GM21786 (cell line): ENCODE data around the gene SLC2A8.
A peak's percentile ranks its signal among the peaks of the same experiment; 100 is the strongest.

Experiments
- ATAC-seq: cut with Tn5 transposase; IDR thresholded peaks from one replicate; pipeline ENCODE4 v1.9.1; 2021; ENCODE audit not compliant: unreplicated experiment

Gene SLC2A8

DNA sequence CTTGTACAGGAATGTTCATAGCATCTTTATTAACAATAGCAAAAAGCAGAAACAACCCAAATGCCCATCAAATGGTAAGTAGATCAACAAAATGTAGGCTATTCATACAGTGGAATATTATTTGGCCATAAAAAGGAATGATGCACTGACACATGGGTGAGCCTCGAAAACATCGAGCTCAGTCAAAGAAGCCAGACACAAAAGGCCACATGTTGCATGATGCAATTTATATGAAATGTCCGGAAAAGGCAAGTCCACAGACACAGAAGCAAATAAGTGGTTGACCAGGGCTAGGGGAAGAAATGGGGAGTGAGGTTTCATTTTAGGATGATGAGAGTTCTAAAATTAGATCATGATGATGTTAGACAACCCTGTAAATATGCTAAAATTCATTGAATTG lies 16.5 kb upstream of the SLC2A8 start:
- no peak for ATAC-seq

DNA sequence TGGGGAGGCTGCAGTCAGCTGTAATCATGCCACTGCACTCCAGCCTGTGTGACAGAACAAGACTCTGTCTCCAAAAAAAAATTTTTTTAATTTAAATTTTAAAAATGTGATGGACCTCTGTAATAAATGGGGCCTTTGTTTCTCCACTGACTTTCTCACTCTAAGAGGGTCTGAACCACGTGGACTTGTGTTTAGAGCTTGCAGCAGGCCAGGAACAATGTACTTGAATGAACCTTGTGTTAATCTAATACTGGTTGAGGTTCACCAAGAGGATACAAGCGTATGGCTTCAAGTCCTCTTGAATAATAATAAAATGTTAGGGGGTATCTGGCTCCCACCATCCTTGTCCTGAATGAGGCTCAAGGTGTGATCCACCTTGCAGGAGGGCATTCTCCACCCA lies 14.4 kb upstream of the SLC2A8 start:
- no peak for ATAC-seq

DNA sequence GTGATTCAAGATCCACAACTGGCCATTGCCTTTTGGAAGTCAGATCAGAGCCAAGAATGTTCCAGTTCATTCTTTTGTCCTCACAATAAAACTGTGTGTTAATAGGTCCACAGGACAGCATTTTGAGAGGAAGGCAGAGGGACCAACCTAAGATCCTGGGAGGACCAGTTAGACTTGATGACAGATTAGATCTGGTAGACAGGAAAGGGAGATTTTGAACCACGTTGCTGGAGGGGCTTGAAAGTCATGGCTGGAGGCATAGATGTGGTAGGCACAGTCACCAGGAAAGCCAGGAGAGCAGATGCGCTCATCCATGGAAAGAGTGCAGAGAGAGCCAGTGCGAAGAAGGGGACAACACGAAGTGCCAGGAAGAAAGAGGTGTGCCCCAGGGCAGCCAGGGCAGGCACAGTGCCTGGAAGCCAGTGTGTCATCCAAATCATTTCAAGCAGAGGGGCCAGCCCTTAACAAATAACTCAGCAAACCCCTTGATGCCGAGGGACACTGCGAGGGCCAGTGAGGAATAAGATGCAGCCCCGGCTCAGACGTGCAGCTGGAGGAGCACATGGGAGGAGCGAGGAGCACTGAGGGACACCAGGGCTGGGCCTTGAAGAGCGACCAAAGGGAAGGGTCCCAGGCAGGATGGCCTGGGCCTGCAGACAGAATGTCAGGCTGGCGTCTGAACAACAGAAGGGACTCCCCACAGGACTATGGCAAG lies 12.8 kb upstream of the SLC2A8 start:
- no peak for ATAC-seq

DNA sequence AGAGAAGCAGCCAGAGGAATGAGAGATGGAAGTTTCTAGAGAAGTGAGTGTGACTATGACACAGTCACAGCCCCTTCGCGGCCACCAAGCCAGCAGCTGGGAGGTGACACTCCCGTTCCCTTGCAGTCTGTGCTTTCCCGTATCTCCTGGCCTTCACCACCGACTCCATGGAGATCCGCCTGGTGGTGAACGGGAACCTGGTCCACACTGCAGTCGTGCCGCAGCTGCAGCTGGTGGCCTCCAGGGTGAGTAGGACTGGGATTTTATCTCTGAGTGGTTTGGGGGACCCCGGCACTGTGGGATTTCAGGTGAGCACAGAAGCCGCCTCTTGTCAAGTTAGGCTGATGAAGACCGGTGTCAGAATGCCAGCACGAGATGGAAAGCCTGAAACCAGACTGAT lies 12.1 kb upstream of the SLC2A8 start:
- ATAC-seq, result no peak

DNA sequence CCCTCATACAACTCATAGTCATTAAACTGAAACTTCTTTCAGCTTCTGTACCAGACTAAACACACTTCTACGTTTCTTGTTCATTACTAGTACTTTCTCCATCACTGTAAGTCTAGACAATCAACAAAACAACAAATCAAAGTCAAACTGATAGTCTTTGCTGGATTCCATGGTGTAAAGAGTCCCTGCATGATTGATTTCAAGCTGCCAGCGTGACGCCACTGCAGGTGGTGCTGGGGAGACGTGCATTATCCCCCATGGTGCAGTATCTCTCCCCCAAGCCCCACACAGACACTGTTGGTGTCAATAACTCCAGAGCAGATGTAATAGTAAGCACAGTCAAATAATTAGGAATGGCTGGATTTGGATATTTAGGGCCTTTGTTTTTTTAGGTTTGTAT lies 10.7 kb upstream of the SLC2A8 start:
- ATAC-seq, result no peak

DNA sequence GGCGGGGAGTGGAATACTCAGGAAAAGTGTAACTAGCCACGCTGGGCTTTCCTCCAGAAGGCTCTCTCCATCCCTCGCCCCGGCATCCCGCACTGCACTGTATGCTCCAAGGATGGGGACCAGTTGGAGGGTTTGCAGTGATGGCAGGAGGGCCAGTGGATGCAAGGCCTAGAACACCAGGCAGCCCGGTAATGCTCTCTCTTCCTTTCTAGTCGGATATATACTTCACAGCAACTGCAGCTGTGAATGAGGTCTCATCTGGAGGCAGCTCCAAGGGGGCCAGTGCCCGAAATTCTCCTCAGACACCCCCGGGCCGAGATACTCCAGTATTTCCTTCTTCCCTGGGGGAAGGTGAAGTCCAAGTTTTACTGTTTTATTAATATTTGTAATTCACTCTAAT lies 10.0 kb upstream of the SLC2A8 start:
- ATAC-seq, result no peak

DNA sequence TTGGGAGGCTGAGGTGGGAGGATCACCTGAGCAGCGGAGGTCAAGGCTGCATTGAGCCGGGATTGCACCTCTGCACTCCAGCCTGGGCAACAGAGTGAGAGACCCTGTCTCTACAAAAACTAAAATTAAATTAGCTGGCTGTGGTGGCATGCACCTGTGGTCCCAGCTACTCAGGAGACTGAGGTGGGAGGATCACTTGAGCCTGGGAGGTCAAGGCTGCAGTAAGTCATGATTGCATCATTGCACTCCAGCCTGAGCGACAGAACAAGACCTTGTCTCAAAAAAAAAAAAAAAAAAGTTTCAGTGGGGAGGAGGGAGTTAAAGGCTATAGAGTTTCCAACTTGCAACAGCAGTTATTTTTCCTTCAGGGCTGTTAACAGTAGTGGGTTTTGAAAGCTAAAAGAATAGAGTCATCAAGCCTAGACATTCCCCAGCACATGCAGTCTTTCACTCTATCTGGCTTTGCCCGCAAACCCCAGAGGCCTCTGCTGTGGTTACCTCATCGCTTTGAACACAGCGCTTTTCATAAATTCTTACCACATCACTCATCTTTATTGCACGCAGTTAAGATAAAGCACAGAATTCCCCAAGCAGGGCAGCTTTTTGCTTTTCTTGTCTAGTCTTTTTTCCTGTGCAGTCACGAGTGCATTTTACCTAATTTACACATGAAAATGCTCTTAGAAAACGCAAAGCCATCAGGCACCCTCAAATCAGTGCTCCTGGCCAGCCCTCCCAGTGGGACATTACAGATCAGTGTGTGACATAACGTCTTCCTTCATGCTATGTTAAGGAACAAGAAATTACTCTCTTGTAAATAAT lies 8.7 kb upstream of the SLC2A8 start:
- peak; percentile 77 for ATAC-seq

DNA sequence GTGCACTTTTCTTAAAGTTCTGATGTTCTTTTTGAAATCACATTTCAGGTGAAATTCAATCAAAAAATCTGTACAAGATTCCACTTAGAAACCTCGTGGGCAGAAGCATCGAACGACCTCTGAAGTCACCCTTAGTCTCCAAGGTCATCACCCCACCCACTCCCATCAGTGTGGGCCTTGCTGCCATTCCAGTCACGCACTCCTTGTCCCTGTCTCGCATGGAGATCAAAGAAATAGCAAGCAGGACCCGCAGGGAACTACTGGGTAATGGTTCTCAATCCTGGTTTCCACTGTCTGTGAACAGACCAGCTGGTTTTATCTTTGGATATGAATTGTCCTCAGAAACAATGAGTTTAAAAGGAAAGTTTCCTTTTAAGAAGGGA lies 8.1 kb upstream of the SLC2A8 start:
- no peak for ATAC-seq

DNA sequence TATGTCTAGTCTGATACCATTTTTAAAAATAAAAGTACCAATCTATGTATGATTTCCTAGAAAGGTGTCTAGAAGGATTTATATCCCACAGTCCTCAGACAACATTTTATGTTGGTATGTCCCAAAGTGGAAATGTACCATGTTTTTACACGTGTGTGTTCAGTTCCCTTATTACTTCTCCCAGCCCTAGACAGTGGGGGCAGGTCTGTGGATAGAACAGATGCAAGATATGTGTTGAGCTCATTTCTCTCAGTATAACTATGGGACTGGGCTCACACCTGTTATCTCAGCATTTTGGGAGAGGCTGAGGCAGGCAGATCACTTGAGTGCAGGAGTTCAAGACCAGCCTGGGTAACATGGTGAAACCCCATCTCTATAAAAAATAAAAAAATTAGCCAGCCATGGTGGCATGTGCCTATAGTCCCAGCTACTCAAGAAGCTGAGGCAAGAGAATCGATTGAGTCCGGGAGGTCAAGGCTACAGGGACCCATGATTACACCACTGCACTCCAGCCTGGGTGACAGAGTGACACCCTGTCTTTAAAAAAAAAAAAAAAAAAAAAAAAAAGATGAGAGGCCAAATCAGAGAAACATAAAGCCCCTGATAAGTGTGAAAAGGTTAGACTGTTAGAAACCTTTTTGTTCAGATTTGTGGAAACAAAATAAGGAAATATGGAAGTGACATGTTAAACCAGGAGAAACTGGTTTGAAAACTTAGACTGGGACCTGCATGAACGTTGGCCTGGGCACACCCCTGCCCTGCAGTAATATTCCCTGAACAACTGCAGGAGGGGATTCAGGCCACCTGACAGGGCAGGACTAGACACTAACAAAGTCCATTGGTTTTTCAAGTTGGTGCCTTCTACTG lies 7.4 kb upstream of the SLC2A8 start:
- ATAC-seq, result no peak

DNA sequence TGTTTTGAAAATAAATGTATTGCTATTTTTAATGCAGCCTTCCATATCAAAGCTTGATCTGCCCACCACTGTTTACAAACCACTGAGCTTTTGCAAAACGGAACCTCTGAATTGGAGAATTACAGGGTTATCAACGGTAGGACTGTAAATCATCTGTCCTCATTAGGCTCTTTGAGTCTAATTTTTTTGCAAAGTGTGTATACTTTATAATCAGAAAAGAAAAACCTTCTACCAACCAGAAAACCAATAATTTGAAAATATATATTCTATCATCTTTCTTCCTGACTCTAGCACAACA lies 6.8 kb upstream of the SLC2A8 start:
- no peak for ATAC-seq

DNA sequence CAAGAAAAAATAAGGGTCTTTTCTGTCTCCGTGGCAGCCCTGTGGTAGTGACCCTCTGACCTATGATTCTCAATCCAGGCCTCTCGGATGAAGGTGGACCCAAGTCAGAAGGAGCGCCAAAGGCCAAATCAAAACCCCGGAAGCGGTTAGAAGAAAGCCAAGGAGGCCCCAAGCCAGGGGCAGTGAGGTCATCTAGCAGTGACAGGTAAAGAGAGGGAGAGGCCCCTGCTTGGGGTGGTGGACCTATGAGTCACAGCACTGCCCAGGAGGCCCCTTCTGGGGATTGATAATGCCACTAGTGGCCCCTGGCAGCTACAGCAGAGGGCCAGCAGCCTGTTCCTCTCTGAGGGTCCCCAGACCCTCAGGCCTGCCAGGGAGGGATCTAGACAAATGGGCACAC lies 6.4 kb upstream of the SLC2A8 start:
- no peak for ATAC-seq

DNA sequence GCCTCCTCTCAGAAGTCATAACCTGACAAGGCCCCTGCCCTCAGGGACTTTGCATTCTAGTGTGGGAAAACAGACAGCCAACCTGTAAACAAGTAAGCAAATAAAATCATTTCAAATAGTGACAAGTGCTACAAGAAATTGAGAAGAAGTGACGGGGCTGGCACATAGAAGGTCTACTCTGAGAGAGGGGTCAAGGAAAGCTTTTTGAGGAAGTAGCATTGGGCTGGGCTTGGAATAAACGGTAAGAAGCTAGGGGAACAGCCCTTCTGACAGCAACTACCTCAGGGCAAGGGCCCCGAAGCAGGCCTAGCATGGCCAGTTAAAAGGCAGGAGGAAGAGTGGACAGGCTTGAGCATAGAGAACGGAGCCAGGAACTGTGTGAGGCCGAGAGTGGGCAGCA lies 4.8 kb upstream of the SLC2A8 start:
- no peak for ATAC-seq

DNA sequence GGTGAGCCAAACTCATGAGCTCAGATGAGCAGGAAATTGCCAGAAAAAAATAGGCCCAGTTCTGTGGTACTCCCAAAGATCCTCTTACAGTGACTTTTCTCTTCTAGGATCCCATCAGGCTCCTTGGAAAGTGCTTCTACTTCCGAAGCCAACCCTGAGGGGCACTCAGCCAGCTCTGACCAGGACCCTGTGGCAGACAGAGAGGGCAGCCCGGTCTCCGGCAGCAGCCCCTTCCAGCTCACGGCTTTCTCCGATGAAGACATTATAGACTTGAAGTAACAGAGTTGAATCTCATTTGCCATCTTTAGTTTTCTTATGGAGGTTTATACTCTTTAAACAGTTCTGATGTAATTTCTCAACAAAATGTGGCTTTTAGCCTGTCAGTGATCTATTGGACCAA lies 4.0 kb upstream of the SLC2A8 start:
- ATAC-seq, result no peak

DNA sequence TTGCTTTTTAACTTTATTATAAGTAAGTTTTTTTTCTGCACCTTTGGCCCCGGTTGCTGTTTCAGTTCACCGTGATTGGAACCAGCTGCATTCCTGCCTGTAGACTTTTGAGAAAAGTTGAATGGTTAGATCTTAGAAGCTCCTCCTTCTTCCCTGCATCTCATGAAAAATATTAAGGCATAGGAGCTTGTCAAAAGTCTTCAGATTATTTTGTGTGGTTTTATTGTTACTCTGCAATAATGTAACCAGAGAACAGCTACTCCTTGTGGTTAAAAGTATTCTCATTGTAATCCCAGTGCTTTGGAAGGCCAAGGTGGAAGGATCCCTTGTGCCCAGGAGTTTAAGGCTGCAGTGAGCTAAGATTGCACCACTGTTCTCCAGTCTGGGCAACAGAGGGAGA lies 3.3 kb upstream of the SLC2A8 start:
- no peak for ATAC-seq

DNA sequence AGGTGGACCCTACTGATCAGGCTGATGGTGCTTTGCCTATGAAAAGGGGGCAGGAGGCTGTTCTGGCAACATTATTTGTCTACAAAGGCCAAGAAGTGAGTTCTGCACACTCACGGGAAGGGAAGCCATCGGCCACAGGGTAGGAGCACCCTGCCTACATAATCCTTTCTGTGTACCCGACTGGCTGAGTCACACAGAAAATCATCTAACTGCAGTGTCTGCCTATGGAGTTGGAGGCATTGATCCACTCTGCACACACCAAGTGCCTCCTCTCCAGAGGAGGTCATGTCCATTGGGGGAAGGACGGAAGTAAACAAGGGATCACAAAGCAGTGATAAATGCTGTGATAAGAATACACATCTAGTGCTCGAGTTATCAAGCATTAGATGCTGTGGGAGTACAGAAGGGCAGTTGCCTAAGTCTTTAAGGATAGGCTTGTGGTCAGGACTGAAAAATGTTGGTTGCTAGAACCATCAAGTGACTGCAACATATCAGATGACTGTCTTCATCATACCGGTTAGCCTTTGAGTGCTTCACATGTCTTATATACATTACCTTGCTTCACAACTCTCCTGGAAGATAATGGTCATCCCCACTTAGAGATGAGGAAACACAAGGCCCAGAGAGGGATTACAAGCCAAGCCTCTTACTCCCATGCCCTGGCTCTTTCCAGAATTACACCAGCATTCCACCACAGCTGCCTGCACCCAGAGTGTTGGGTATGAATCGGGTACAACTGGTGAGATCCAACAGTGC lies 1.3 kb upstream of the SLC2A8 start:
- ATAC-seq, result no peak

DNA sequence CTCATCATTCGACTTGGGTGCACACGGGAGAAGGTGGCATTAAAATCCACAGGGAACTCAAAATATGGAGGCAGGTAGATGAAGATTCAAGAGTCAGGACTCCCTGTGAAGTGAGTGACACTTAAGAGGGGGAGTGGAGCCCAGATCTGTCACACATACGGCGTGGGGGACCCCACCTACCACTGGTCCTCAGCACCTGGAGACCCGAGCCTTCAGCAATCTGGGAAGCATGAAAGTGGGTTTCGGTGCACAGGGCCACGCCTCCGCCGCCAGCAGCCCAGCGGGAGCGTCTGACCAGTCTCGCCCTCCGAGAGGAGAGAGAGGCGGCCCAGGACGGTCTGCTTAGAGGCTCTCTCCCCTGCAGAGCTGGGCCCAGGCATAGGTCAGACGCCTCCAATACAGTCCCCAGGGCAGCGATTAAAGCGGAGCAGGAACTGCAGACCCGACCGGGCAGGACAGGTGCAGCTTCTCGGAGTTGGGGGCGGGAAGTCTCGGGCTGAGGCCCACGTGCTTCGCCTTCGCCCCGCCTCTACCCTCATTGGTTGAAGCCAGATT lies 639 bp upstream of the SLC2A8 start:
- ATAC-seq, result no peak

DNA sequence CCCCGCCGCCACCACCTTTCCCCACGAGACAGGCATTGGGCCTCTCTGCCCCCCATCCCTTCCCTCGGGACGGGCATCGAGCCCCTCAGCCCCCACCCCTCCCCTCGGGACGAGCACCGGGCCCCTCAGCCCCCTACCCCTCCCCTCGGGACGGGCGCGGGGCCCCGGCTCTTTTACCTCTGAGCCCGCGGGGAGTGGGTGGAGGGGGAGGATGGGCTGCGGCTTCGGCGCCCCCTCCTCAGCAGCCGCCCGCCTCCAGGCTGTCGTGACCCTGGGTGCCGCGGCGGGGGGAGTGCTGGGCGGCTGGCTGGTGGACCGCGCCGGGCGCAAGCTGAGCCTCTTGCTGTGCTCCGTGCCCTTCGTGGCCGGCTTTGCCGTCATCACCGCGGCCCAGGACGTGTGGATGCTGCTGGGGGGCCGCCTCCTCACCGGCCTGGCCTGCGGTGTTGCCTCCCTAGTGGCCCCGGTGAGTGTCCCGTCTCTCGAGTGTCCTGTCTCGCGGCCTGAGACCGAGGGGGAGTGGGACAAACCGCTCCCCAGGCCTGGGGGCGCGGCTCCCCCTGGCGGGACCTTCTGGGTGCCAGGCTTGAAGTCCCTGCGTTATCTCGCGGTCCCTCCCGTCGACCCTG lies 791 bp downstream of the SLC2A8 start:
- ATAC-seq, result no peak

DNA sequence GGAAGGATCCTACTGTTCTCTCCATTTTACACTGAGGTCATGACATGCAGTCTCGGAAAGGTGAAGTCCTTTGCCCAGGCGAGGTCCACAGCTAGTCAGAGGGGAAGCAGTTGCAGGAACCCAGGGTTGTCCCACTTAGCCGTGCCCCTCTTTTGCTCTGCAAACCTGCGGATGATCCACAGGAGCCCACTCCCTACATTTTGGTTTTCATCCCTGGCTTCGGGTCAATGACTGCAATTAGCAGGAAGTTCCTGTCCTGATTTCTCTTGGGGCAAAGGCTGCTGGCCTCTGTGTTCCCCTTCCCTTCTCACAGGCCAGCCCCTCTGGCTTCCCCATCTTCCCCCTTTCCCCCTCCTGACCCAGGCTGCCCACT lies 1.3 kb downstream of the SLC2A8 start:
- no peak for ATAC-seq

DNA sequence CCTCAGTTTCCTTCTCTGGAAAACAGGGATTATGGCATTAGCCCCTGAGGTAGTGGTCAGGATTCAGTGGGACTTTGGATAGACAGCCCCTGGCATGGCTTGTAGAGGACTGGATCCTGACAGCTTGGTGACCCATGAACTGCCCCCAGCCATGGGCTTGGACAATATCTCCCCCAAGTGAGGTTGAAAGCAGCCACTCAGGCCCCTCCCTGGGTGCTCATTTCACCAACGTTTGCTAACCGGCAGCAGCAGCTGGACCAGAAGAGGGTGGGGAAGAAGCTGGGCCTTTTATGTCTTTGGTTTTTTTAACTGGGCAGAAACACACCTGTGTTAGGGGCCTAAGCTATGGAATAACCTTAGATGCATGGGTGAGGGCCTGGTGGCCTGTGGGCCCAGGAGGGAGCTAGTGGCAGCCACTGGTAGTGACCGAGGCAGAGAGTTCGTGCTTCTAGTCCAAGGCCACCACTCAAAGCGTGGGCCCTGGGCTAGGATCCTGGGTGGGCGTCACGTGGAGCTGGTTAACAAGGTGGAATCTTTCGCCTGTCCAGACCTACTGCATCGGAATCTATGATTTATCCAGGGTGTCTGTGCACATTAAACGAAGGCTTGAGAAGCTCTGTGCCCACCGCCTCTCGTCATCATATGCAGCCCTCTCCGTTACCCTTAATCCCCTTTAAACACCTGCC lies 1.9 kb downstream of the SLC2A8 start:
- ATAC-seq, result no peak

DNA sequence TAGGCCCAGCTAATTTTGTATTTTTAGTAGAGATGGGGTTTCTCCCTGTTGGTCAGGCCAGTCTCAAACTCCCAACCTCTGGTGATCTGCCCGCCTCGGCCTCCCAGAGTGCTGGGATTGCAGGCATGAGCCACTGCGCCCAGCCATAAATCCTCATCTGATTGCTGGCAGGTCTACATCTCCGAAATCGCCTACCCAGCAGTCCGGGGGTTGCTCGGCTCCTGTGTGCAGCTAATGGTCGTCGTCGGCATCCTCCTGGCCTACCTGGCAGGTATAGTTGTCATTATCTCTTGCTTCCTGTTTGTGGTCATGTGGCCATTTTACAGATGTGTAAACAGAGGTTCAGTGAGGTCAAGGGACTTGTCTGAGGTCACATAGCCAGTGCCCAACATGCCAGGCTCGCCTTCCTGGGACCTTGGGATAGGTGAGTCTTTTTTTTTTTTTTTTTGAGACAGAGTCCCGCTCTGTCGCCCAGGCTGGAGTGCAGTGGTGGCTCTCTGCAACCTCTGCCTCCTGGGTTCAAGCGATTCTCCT lies 2.8 kb downstream of the SLC2A8 start:
- ATAC-seq, result no peak
